Forelimb muscle (tissue), 1 donor: Measurements from ENCODE around the gene TRMT10C. TPM values are rescaled to one million over a fixed set of nuclear protein-coding genes. Genes with fewer than 3 reads are reported as not detected.
"Not testable (repeated sequence)": the region's sequence is repeated elsewhere in the genome, so short reads cannot be mapped to it uniquely, and the experiment has no call there.

Experiments
- DNase-seq: peaks from one replicate; pipeline ENCODE4 v3.0.0-alpha.2; 2013; ENCODE audit warnings: low read depth
- polyA plus RNA-seq: library from polyadenylated mRNA; unstranded; fragments of 120-200 nt; gene quantifications from one replicate; pipeline ENCODE4 v1.2.1, GENCODE V29; 2013; ENCODE audit not compliant: insufficient read length

Gene TRMT10C
- polyA plus RNA-seq, 1 donor, result 21.6 TPM

DNA sequence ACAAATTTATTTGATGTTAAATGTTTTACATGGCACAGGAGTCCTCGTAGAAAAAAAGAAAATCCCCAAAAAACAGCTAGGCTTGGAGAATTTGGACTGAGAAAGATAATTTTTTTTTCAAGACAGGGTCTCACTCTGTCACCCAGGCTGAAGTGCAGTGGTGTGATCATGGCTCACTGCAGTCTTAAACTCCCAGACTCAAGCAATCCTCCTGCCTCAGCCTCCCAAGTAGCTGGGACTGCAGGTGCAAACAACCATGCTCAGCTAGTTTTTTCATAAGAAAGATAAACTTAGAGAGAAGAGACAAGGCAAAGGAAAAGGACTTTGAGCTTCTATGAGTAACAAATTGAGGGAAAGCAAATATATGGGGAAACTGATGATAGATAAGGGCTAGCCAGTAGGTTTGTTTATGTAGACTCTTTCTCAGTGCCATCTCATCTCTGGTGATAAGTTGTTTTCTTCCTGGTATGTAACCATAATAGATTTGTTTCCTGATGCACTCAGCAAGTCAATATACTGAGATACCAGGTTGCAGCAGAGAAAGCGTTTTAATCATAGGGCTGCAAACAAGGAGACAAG, 13.1 kb upstream of the TRMT10C start:
- no peak for DNase-seq

DNA sequence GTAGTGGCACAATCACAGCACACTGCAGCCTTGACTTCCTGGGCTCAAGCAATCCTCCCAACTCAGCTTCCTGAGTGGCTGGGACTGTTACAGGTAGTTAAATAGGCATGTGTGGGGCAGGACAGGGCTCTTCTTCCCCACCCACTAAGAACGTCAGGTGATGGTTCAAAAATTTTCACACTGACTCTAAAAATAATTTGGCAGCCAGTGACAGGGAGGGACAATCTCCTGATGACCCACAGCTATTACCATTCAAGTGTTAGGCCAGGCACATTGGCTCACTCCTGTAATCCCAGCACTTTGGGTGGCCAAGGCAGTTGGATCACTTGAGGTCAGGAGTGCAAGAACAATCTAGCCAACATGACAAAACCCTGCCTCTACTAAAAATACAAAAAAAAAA, 12.2 kb upstream of the TRMT10C start:
- DNase-seq, result no peak

DNA sequence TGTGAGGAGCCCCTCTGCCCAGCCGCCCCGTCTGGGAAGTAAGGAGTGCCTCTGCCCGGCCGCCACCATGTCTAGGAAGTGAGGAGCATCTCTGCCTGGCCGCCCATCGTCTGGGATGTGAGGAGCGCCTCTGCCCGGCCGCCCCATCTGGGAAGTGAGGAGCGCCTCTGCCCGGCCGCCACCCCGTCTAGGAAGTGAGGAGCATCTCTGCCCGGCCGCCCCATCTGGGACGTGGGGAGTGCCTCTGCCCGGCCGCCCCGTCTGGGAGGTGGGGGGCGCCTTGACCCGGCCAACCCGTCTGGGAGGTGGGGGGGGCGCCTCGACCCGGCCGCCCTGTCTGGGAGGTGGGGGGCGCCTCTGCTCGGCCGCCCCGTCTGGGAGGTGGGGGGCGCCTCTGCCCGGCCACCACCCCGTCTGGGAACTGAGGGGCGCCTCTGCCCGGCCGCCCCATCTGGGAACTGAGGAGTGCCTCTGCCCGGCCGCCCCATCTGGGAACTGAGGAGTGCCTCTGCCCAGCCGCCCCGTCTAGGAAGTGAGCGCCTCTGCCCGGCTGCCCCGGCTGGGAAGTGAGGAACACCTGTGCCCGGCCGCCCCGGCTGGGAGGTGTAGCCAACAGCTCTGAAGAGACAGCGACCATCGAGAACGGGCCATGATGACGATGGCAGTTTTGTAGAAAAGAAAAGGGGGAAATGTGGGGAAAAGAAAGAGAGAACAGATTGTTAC, 10.1 kb upstream of the TRMT10C start:
- DNase-seq, result not testable (repeated sequence)

DNA sequence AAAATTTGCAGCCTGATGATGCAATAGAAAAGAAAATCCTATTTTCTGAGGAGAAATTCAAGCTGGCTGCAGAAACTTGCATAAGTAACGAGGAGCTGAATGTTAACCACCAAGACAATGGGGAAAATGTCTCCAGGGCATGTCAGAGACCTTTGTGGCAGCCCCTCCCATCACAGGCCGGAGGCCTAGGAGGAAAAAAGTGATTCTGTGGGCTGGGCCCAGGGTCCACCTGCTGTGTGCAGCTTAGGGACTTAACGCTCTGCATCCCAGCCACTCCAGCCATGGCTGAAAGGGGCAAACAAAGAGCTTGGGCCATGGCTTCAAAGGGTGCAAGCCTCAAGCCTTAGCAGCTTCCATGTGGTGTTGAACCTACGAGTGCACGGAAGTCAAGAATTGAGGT, 8.3 kb upstream of the TRMT10C start:
- DNase-seq, result not testable (repeated sequence)

DNA sequence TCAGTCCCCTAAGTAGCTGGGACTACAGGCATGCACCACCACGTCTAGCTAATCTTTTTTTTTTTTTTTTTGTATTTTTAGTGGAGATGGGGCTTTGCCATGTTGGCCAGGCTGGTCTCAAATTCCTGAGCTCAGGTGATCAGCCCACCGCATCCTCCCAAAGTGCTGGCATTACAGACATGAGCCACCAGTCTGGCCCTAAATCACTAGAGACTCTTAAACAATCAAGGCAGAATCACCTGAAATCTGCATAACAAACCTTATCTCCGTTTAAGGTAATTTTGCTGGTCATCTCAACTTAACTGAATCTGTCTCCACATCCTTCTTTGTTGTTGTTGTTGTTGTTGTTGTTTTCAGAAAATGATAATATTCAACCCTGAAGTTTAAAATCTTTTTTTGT, 5.6 kb upstream of the TRMT10C start:
- DNase-seq, result no peak

DNA sequence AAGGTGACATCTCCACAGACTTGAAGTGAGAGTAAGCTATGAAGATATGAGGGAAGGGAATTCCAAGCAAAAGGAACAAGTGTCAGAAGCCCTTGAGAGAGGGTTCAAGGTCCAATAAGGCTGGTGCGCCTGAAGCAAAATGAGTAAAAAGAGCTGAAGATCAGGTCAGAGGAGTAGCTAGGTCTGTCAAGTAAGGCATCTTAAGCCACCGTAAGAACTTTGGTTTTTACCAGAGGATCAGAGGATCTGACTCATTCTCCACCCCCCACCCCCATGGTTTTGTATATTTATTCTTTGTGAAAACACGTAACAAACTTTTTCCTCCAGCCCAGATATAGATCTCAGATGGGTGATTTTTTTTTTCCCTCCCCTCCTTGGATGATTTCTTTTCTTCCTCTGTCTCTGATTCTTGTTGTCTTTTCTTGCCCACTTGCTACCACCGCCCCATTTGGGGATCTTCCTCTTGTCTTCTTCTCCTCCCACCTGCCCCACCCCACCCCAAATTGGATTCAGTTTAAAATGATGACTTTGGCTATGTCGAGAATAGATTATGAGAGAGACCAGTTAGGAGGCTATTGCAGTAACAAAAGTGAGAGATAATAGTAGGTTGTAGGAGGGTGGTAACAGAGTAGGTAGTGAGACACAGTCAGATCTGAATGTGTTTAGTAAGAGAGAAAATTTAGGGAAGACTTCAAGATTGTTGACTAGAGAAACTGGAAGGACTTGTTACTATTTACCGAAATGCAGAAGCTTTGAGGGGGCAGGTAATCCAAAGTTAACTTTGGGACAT, 6.1 kb downstream of the TRMT10C start:
- no peak for DNase-seq

DNA sequence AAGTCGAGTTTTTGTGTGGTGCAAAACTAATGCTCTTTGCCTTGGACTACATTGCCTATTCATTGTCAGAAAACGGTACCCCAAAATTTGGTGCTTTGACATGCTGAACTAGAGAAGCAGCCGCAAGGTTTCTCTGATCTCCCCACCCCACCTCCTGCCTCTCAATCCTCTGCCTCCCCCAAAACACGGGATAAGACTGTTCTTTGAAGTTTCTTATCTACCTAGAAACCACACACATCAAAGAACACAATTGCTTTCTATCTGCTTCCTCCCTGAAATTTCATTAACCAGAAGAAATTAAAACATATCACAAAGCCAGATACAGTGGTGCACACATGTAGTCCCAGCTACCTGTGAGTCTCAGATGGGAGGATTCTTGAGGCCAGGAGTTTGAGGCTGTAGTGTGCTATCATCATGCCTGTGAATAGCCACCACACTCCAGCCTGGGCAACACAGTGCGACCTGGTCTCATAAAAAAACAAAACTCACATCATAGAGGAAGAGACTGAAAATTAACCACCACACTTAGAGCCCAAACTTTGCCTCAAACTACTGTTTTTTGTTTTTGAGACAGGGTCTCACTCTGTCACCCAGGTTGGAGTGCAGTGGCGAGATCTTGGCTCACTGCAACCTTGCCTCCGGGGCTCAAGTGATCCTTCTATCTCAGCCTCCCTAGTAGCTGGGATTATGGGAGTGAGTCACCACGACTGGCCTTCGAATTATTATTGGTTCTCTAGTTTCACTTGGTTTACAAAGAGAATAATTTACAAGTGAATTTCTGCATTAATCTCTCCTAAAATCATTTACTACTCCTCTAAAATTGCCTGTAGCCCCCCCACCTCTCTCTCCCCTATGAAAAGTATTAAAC, 9.6 kb downstream of the TRMT10C start:
- DNase-seq, result no peak

DNA sequence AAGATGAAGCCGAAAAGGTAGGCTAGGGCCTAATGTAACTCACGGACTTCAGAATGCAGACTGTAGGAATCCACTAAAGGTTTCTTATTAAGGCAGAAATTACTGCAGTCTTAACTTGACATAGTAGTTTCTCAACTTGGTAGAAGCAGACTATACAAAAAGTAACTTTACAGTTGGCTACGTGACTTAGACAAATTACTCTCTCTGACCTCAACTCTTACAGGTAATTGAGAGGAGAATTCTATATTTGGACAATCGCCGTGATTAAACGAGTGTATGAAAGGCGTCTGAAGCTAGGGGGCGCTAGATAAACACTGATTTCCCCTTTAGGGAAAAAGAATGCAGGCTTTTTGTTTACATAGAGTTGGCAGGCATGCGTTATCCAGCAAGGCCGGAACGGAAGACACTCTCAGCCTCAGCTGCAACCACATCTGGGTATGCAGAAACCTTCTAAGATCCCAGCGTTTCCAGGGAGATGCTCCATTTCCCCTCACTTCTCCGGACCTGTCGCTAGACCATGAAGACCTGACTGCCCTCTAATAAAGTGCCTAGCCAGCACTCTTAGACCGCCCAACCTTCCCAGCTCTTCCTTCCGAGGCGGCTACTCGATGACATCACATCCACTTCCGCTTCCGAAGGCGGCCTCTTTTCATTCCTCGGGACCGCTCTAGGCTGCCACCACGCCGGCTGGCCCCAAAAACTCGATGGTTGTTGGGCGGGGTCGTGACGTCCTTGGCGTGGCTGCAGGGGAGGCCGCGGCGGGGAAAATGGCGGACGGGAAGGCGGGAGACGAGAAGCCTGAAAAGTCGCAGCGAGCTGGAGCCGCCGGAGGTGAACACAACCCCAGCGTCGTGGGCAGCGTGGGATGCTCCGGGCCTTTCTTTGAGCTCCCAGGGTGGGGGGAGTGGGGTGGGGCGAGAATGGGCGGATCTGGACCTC, 12.1 kb downstream of the TRMT10C start, which contains the start of gene PCNP:
Gene PCNP, plus strand, starts transcription at position 732 of the 939 bp plus-strand sequence. Its CDS starts 36 bp downstream, at position 768.
- DNase-seq, result peak; percentile 99

DNA sequence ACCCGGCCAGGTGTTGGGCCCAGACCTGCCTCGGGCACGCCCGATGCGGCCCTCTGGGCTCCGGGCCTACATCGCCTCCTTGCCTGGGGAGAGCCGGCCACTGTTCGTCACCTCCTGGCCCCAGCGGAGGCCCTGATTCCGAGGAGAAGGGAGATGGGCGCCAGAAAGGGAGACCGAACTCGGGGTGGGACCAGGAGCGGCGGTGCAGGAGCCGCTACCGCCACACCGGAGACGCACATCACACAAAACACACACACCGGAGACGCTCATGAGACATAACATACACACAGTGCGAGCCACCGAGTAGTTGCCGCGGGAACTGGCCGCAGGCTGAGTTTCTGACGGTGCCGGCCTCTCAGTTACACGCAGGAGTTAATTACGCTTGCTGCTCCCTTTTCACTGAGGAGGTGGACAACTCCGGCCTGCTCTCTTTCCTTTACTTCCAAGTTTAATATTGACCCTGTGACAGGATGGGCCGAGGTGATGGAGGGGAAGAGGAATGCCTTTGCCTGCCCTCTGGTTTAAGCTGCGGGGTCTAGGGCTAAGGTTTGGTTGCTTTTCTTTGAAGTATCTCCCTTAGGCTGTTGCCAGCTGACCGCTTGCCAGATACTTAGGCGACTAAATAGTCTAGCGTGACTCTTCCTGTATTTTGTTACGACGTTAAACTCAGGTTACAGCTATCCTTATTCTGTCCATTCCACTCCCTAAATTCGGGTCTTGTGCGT, 12.9 kb downstream of the TRMT10C start:
- no peak for DNase-seq

DNA sequence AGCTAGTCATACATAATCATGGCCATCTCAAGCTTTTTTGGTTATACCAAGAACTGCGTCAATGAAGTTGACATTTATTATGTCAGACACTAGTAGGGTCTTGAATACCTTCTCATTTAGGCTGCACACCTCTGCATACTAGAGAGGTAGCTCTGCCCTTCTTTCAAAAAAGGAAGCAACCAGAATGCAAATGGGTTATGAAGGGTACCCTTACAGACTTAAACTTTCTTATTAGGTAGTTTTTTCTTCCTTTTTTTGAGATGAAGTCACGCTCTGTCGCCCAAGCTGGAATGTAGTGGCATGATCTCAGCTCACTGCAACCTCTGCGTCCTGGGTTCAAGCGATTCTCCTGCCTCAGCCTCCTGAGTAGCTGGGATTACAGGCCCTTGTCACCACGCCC, 15.6 kb downstream of the TRMT10C start:
- DNase-seq, result no peak

DNA sequence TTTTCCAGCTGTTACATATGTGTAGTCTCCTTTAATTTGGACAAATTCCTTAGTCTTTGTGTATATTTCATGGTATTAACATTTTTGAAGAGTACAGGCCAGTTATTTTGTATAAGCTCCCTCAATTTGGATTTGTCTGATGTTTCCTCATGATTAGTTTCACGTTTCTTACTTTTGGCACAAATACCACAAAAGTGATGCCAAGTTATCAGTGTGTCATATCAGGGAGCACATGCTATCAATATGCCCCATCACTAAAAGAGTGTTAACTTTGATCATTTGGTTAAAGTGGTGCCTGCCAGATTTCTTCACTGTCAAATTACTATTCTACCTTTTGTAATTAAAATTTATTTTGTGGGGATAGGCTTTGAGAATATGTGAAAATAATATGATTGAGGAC, 26.9 kb downstream of the TRMT10C start:
- DNase-seq, result no peak

DNA sequence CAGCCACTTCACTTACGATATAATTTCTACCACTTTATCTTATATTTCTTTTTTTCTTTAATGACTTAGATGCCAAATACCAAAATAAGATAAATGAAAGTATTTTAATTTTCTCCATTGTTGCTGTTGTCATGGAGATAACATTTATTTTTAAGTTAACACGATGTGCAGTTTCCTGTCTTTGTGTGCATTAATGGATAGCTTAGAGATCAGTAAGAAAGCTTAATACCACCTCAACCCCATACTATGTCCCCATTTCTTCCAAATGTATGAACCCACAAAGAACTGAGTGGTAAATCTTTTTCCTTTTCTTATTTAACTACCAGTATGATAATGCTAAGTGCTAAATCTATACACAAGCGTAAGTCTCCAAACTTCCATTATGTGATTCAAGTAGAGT, 29.4 kb downstream of the TRMT10C start:
- DNase-seq, result no peak

DNA sequence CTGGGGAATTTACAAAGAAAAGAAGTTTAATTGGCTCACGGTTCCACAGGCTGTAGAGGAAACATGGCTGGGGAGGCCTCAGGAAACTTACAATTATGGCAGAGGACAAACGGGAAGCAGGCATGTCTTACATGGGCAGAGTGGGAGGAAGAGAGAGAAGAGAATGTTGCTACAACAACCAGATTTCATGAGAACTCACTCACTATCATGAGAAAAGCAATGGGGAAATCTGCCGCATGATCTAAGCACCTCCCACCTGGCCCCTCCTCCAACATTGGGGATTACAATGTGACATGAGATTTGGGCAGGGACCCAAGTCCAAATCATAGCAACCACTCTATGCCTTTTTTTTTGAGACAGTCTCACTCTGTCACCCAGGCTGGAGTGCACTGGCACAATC, 41.1 kb downstream of the TRMT10C start:
- DNase-seq, result no peak

DNA sequence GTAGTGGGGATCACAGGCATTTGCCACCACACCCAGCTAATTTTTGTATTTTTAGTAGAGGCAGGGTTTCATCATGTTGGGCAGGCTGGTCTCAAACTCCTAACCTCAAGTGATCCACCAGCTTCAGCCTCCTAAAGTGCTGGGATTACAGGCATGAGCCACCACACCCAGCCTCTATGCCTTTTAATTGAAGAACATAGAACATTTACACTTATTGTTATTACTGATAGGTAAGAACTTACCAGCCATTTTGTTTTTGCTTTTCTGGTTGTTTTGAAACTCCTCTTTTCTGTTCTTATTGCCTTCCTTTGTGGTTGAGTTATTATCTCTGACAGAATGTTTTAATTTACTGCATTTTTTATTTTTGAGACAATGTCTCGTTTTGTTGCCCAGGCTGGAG, 41.5 kb downstream of the TRMT10C start:
- DNase-seq, result no peak

DNA sequence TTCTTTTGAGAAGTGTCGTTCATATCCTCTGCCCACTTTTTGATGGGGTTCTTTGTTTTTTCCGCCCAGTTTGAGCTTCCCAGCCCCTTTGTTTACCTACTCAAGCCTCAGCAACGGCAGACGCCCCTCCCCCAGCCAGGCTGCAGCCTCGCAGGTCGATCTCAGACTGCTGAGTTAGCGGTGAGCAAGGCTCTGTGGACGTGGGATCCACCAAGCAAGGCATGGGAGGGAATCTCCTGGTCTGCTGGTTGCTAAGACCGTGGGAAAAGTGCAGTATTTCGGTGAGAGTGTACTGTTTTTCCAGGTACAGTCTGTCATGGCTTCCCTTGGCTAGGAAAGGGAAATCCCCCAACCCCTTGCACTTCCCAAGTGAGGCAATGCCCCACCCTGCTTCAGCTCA, 43.7 kb downstream of the TRMT10C start:
- DNase-seq, result not testable (repeated sequence)

DNA sequence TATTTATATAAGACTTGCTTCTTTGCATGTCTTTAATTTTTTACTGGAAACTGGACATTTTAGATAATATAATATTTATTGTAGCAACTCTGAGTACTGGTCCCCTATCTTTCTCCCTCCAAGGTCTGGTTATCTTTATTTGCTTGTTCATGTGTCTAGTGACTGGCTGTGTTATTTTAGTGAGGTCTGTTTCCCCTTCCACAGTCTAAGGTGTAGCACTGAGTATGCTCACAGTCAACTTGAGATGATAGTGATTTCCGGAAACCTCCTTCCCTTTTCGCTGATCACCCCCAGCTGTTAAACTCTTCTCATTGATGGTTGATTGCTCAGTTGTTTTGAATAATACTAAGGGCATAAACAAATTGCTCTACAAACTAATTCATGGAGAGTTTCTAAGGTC, 49.4 kb downstream of the TRMT10C start:
- no peak for DNase-seq

DNA sequence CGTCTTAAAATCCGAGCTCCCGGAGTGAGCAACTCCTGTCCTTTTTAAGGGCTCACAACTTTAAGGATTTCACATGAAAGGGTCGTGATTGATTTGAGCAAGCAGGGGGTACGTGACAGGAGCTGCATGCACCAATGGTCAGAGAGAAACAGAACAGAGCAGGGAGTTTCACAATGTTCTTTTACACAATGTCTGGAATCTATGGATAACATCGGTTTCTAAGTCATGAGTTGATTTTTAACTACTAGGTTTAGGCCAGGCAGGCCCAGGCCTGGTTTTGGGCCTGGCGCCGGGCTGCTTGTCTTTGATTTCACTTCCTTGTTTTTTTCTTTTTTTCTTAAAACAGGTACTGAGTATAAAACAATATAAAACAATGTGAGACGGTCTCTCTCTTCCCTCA, 51.3 kb downstream of the TRMT10C start:
- not testable (repeated sequence) for DNase-seq

DNA sequence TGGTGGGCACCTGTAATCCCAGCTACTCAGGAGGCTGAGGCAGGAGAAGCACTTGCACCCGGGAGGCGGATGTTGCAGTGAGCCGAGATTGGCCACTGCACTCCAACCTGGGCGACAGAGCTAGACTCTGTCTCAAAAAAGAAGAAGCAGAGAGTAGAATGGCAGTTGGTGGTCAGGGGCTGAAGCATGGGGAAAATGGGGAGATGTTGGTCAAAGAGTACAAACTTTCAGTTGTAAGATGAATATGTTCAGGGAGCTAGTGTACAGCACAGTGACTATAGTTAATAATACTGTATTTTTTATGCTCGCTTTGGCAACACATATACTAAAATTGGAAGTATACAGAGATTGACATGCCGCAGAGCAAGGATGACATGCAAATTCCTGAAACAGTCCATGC, 53.9 kb downstream of the TRMT10C start:
- DNase-seq, result no peak
